Activated CD4-positive, alpha-beta T cell treated with anti-CD3 and anti-CD28 coated beads, Interleukin-2, amount 50 U/mL, for 1 hour (primary cell): ENCODE measurements around the gene SLC35E2B.
"Not testable (repeated sequence)": the region's sequence is repeated elsewhere in the genome, so short reads cannot be mapped to it uniquely, and the experiment has no call there.

Experiments used
- DNase-seq: peaks from one replicate; pipeline ENCODE4 v3.0.0-alpha.2; 2020

SLC35E2B gene

GRCh38 chr1:1672181-1672965 is 20.2 kb downstream of the SLC35E2B start:
- DNase-seq = no peak

- no peak for DNase-seq
Measured at GRCh38 chr1:1671365-1672119, 21.1 kb downstream of the SLC35E2B start.

- DNase-seq = no peak
Measured at GRCh38 chr1:1670866-1671265, 21.7 kb downstream of the SLC35E2B start.

GRCh38 chr1:1669468-1670440 is 22.8 kb downstream of the SLC35E2B start:
- no peak for DNase-seq

- no peak for DNase-seq
Measured at GRCh38 chr1:1666526-1666925, 26.1 kb downstream of the SLC35E2B start.

- DNase-seq = peak; percentile 40
Measured at GRCh38 chr1:1665815-1666251, 26.8 kb downstream of the SLC35E2B start.

- DNase-seq = no peak
Measured at GRCh38 chr1:1664941-1665814, 27.4 kb downstream of the SLC35E2B start.

- DNase-seq = not testable (repeated sequence)
Measured at GRCh38 chr1:1664318-1664717, 28.3 kb downstream of the SLC35E2B start.

GRCh38 chr1:1662830-1663560 is 29.6 kb downstream of the SLC35E2B start:
- not testable (repeated sequence) for DNase-seq

- DNase-seq = not testable (repeated sequence)
Measured at GRCh38 chr1:1662392-1662791, 30.2 kb downstream of the SLC35E2B start.

- peak; percentile 100 for DNase-seq
Measured at GRCh38 chr1:1658583-1659549, 33.7 kb downstream of the SLC35E2B start, which contains the start of gene CDK11B. CDK11B (minus strand) TSS chr1:1659004; CDS start chr1:1657485, 1,519 bp downstream.

GRCh38 chr1:1648265-1648664 is 44.3 kb downstream of the SLC35E2B start:
- DNase-seq = not testable (repeated sequence)

- not testable (repeated sequence) for DNase-seq
Measured at GRCh38 chr1:1647567-1648241, 44.9 kb downstream of the SLC35E2B start.

- DNase-seq = not testable (repeated sequence)
Measured at GRCh38 chr1:1646326-1646725, 46.3 kb downstream of the SLC35E2B start.

- DNase-seq = not testable (repeated sequence)
Measured at GRCh38 chr1:1640711-1641461, 51.7 kb downstream of the SLC35E2B start.

- not testable (repeated sequence) for DNase-seq
Measured at GRCh38 chr1:1640081-1640480, 52.5 kb downstream of the SLC35E2B start.

- DNase-seq = not testable (repeated sequence)
Measured at GRCh38 chr1:1639368-1639767, 53.2 kb downstream of the SLC35E2B start.

- not testable (repeated sequence) for DNase-seq
Measured at GRCh38 chr1:1638528-1638927, 54.1 kb downstream of the SLC35E2B start.
